Measurements from ENCODE around the gene GP1BB.
"Not testable (repeated sequence)": the region's sequence is repeated elsewhere in the genome, so short reads cannot be mapped to it uniquely, and the experiment has no call there.

Gene GP1BB

DNA sequence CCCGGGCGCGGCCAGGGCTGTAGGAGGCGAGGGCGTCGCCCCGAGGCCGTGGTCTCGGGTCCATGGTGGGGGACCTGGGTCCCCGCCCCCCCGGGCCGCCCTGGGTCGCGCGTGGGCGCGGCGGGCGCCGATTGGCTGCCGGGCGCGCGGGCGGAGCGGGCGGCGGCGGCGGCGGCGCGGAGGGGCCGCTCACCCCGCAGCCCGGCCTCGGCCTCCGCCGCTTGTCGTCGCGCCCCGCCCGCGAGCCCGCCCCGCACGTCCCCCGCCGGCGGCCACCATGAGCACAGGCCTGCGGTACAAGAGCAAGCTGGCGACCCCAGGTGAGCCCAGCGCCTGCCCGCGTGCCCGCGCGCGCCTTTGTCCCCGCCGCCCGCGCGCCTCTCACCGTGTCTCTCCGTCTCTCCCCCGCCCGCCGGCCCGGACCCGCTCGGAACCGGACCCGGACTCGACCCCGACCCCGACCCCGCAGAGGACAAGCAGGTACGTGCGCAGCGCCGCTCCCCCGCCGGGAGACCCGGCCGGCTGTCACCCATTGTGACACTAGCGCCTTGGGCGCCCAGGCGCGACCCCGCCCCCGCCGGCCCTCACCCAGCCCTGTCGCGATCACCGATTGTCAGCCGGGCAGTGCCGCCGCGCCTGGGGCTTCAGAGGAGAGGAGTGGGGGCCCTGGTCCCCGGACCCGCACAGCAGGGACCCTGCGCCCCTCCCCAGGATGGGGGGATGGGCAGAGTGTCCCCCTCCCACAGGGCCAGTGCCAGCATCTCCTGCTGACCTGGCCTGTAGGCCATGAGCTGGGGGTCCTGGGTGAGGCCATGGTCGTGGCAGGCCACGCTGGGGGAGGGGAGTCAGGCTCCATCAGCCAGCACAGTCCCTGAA is 8.8 kb upstream of the GP1BB start, which contains the start of gene SEPTIN5:
SEPTIN5 (plus strand) TSS at position 192 of the 876 bp plus-strand sequence; CDS start at position 278, 86 bp downstream.
- no peak for DNase-seq

DNA sequence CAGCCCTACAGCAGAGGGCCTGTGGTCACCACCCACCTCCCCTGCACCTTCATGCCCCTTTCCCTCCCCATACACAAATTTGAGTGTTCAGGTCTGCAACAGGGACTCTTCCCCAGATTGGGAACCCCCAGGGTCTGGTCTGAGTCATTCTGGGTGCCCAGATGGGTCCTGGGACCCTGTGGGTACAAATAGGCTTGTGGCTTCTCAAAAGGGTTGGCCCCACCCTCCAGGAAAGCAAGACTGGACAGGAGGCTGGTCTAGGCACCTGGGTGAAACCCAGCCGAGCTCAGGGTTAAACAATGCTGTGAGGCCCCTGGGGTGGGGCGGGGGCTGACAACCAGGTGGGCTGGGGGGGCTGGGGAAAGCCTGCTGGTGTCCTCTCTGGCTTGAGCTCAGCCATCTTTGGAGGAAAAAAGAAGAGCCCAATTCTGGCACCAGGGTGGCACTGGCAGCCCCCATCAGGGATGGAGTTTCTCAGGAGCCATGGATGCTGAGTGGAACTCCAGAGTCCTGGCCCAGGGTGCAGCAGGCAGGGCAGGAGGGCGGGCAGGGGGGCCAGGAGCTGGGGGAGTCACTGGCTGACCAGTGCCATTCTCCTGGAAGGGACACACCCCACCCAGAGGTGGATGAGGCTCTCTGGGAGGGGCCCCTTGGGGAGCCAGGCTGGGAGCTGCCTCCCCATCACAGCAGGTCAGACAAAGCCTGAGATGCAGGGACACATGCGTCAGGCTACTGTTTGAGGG is 8.0 kb upstream of the GP1BB start:
- DNase-seq: no peak

DNA sequence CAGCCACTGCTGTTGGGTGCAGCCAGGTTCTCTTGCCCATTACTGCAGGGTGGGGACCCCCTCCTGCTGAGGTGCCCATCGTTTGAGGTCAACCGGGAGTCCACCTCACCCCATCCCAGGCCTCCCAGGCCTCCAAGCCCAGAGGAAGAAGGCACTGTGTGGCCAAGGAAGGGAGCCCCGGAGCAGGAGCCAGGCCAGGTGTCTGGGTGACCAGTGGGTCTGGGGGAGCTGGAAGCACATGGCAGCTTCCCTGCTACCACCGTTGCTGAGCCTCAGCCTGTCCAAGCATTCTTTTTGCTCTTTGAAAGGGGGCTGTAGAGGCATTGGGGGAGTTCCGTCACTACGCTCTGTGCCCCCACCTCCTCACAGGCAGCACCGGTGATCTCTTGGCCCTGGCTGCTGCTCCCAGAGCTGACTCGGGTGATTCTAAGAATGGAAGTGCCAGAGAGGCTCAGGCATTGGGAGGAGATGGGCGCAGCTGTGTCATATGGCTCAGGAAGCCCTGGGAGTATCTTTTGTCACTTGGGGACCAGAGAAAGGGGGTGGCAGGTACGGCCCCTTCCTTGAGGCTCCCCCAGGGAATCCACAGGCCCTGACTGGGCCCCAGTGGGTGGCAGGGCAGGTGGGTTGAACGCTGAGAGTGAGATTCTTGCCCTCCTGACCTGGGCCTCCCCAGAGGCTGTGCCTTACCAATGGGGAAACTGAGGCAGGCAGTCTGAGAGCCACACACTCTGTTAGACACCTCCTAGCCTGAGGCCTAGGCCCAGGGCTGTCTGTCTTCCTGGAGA is 7.1 kb upstream of the GP1BB start:
- DNase-seq: no peak

DNA sequence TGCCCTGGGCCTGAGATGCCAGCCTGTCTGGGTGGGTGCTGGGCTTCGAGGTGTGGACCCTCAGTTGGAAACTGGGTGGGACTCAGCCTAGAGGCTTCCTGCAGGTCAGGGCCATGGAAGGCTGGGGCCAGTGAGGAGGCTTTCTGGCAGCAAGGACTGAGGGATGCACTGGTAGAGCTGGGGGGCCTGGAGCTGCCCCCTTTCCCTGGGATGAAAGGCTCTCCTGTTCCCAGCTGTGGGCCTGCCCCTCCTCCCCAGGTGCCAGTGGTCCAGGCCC is 6.6 kb upstream of the GP1BB start:
- DNase-seq: no peak

DNA sequence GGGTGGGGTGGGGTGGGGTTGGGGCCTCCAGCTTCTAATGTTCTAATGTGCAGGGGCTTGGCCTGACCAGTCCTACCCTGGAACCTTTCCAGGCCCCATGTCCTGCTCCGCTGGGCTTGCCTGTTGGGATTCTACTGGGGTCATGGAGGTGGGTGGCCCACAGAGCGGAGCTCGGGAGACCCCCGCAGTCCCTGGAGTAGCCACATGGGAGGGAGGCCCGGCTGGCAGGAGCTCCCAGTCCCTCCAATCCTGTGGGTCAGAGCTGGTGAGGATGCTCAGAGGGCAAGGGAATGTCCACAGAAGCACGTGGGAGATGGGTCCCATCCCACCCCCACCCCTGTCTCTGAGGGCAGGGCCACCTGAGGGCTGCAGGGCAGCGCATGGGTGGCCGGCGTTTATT is 6.2 kb upstream of the GP1BB start:
- no peak for DNase-seq

DNA sequence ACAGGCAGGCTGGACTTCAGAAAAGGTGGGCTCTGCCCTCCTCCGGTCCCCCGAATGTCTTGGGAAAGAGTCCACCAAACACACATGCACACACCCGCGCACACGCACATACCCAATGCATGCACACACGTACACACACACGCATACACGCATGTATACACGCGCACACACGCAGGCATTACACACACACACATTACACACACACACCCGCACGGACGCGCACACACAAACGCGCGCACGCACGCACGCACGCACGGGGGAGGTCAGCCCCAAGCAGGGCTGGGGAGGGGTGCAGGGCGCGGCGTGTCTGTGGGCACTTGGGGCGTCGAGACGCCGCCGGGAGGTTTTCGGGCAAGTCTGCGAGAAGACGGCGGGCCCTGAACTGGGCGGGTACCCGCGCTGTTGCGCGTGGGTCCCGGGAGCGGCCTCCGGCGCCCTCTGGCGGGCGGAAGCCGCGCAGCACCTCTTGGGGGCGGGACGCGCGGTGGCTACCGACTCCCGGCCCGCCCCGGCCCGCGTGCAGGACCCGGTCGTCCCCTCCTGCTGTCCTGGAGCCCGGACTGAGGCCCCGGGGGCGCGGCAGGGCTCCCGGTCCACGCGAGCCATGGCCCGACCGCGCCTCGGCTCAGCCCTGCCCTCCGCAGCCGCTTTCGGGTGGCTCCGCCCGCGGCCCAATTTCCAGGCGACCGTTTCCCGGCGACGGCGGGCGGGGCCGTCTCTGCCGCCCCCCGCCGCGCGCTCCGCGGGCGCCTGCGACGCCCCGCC is 5.5 kb upstream of the GP1BB start:
- peak; percentile 80 for DNase-seq

DNA sequence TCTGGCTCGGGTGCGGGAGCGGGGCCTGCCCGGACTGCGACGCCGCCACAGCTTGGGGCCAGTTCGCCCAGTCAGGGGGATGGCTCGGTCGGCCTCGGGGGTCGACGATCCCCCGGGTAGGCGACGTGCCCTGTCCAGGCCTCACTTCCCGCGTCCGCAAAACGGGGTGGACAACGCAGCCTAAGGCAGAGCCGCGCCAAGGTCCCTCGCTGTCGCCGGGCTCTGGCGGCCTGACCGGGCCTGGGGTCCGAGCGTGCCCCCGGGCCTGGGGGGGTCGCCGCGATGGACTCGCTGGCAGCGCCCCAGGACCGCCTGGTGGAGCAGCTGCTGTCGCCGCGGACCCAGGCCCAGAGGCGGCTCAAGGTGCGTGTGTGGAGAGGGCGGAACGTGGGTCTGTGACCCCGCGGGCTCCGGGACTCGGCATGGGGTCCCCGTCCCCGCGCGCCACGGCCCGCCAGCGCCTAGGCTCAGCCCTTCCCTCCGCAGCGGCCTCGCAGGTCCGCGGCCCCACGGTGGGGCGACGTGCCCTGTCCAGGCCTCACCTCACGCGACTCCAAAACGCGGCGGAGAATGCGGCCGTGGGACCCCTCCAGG is 4.8 kb upstream of the GP1BB start:
- DNase-seq: no peak

DNA sequence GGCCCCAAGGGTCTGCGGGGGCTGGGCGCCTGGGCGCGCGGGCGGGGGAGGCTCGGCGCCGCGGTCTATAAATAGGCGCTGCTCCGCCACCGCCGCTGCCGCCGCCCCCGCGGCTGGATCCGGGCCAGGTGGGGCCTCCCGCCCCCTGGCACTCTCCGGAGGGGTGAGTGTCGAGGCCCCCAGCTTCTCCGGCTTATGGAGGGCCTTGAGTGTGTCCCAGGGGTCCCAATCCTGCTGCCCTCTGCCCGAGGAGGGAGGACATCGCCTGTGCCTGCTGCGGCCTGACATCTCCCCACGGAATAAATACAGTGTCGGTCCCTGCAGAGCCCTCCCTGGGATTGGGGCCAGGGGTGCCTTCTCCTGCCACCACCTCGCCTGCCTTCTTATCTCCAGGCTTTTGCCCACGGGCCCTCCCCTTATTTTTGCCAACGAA is 4.3 kb upstream of the GP1BB start:
- no peak for DNase-seq

DNA sequence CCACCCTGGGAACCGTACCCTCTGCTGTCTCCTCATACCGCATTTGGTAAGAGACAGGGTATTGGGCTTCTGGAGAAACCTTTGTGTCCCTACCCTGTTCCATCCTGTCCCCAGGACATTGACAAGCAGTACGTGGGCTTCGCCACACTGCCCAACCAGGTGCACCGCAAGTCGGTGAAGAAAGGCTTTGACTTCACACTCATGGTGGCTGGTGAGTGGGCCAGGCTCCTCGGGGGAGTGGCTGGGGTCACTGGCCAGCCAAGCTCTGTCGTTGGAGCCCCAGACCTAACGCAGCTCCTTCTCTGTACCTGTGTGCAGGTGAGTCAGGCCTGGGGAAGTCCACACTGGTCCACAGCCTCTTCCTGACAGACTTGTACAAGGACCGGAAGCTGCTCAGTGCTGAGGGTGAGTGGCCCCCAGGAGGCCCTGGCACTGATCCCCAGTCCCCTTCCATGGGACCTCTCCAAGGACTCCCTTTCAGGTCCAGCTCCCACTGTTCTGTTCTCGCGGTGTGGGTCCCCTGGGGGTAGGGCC is 3.8 kb upstream of the GP1BB start:
- DNase-seq: no peak

DNA sequence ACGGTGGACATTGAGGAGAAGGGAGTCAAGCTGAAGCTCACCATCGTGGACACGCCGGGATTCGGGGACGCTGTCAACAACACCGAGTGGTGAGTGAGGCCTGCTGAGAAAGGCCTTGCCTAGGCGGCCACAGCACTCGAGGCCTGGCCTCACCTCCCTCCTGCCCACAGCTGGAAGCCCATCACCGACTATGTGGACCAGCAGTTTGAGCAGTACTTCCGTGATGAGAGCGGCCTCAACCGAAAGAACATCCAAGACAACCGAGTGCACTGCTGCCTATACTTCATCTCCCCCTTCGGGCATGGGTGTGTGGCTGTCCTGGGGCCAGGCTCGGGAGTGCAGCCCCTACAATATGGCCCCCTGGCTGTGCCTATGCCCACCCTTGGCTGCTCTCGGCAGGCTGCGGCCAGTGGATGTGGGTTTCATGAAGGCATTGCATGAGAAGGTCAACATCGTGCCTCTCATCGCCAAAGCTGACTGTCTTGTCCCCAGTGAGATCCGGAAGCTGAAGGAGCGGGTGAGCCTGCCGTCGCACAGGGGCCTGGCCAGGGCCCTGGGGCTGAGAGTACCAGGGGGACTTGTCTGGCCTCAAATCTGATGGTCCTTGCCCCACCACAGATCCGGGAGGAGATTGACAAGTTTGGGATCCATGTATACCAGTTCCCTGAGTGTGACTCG is 3.0 kb upstream of the GP1BB start:
- no peak for DNase-seq

DNA sequence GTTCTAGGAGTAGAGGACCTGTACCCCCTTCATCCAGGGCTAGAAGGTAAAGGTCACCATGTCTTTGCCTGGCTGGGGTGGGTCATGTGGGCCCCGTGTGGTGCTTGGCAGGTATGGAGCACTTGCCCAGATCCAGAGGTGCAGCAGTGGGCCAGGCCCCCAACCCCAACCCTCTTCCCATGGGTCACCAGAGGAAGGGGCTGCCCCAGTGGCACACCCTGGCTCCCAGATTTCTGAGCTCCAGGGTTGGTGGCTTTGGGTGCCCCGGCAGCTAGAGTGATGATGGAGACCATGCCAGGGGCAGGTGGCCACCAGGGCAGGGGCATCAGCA is 2.4 kb upstream of the GP1BB start:
- no peak for DNase-seq

DNA sequence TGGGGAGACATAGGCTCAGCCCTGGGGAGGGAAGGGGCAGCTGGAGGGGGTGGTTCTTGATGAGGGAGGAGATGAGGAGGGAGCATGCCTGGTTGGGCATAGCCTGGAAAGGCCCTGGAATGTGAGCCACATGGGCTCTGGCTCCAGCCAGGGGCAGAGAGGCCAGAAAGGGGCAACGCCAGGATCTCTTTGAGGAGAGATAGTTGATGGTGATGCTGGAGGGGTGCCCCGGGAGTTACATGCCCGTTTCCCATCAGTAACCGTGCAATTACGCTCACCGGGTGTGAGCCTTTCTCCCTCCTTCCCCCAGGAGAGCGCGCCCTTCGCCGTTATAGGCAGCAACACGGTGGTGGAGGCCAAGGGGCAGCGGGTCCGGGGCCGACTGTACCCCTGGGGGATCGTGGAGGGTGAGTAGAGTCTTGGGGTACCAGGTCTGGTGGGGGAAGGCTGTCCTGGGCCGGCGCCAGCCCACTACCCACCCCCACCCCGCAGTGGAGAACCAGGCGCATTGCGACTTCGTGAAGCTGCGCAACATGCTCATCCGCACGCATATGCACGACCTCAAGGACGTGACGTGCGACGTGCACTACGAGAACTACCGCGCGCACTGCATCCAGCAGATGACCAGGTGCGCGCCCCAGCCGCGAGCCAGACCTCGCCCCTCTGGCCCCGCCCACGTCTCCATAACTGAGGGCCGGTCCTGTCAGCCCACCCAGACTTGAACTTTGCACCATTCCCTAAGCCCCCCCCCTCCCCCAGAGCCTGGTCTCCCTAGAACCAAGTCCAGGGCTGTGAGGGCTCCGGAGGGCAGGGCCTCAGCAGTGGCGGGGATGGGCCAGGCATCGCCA is 1.8 kb upstream of the GP1BB start:
- no peak for DNase-seq

DNA sequence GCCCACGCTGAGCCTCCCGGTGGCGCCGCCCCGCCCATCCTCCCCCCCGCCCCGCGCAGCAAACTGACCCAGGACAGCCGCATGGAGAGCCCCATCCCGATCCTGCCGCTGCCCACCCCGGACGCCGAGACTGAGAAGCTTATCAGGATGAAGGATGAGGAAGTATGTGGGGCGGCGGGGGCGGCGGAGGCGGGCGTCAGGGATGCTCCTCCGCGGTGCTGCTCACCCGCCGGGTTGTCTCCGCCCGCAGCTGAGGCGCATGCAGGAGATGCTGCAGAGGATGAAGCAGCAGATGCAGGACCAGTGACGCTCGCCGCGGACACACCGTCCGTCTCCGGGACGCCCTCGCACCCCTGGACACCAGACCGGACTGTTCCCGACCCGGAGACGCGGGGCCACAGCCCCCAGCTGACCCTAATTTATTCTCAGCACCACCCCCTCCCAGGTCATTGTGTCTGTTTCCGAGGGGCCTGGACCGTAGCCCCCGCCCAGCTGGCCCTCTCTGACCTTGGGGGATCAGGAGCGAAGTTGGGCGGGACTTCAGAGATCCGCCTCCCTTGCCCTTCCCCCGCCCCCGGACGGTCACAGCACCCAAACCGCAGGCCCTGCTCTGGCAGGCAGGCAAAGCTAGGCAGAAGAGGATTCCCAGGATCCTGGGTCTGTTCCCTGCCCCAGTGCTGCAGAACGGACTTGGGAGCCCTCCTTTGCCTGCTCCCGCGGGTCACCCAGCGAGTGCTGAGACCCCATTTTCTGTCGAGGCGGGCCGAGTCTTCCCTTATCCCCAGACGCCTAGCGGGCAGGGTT is 959 bp upstream of the GP1BB start:
- DNase-seq: no peak

DNA sequence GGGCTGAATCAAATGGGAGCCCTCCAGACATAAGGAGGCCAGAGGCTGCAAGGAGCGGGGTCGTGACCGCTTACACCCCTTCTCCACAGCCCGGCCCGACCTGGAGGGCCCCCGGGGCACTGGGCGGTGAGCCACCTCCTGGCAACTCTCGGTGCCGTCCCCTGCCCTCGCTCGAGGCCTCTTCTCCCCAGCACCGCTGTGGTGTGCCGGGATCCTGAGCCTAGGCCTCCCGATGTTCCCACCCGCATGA is 432 bp upstream of the GP1BB start:
- no peak for DNase-seq

DNA sequence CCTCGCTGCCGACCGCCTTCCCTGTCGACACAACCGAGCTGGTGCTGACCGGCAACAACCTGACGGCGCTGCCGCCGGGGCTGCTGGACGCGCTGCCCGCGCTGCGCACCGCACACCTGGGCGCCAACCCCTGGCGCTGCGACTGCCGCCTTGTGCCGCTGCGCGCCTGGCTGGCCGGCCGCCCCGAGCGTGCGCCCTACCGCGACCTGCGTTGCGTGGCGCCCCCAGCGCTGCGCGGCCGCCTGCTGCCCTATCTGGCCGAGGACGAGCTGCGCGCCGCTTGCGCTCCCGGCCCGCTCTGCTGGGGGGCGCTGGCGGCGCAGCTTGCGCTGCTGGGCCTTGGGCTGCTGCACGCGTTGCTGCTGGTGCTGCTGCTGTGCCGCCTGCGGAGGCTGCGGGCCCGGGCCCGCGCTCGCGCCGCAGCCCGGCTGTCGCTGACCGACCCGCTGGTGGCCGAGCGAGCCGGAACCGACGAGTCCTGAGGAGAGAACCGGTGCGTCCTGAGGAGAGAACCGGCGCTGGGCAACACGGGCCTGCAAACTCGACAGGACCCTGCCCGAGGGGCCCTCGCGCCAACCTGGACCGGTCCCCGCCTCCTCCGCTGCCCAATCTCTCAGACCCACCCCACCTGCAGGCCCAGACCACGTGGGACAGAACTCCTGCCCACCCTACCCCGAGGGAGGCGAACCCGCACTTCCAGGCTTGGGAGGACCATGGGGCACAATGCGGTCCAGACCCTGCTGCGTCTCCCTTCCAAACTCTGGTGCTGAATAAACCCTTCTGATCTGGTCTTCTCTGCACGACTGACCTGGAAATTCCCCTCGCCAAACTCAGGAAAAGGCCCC is 866 bp downstream of the GP1BB start:
- DNase-seq: peak; percentile 71

DNA sequence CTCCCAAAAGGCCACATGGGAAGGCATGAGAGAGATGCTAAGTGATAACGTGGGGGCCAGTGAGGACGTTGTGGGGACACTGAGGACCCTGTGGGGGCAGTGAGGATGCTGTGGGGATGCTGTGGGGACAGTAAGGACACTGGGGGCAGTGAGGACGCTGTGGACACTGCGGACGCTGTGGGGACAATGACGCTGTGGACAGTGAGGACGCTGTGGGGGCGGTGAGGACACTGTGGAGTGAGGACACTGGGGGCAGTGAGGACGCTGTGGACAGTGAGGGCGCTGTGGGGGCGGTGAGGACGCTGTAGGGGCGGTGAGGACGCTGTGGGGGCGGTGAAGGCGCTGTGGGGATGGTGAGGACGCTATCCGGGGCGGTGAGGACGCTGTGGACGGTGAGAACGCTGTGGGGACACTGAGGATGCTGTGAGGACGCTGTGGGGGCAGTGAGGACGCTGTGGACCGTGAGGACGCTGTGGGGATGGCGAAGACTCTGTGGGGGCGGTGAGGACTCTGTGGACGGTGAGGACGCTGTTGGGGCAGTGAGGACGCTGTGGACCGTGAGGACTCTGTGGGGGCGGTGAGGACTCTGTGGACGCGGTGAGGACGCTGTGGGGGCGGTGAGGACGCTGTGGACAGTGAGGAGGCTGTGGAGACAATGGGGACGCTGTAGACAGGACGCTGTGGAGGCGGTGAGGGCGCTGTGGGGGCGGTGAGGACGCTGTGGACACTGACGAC is 1.8 kb downstream of the GP1BB start:
- no peak for DNase-seq

DNA sequence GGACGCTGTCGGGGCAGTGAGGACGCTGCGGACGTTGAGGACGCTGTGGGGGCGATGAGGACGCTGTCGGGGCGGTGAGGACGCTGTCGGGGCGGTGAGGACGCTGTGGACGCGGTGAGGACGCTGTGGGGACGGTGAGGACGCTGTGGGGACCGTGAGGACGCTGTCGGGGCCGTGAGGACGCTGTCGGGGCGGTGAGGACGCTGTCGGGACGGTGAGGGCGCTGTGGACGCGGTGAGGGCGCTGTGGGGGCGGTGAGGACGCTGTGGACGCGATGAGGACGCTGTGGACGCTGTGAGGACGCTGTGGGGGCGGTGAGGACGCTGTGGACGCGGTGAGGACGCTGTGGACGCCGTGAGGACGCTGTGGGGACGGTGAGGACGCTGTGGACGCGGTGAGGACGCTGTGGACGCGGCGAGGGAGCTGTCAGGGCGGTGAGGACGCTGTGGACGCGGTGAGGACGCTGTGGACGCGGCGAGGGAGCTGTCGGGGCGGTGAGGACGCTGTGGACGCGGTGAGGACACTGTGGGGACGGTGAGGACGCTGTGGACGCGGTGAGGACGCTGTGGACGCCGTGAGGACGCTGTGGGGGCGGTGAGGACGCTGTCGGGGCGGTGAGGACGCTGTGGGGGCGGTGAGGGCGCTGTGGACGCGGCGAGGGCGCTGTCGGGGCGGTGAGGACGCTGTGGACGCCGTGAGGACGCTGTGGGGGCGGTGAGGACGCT is 2.9 kb downstream of the GP1BB start:
- DNase-seq: not testable (repeated sequence)
